ENCODE measurements around the gene IL23R.
A peak's percentile ranks its signal among the peaks of the same experiment; 100 is the strongest.

IL23R gene

DNA sequence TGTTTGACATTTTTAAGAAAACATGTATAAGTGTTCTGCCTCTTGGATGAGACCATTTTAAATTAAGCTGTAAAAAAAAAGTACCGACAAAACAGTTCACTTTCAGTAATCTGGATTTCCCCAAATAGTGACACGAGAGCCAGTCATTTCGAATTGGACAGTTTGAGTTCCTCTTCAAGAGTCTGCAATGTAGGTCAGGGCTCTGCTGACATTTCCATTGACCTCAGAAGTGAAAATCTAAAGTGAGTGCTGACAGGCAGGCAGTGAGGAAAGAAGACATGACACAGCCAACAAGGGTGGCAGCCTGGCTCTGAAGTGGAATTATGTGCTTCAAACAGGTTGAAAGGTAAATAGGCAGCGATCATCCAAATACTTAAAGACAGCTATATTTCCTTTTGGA is at the start of gene IL23R:
TSS of gene IL23R (plus strand) at position 259 of the 400 bp plus-strand sequence. CDS start 1,667 bp downstream, outside the sequence.
- TF ChIP-seq, protein P1, sequence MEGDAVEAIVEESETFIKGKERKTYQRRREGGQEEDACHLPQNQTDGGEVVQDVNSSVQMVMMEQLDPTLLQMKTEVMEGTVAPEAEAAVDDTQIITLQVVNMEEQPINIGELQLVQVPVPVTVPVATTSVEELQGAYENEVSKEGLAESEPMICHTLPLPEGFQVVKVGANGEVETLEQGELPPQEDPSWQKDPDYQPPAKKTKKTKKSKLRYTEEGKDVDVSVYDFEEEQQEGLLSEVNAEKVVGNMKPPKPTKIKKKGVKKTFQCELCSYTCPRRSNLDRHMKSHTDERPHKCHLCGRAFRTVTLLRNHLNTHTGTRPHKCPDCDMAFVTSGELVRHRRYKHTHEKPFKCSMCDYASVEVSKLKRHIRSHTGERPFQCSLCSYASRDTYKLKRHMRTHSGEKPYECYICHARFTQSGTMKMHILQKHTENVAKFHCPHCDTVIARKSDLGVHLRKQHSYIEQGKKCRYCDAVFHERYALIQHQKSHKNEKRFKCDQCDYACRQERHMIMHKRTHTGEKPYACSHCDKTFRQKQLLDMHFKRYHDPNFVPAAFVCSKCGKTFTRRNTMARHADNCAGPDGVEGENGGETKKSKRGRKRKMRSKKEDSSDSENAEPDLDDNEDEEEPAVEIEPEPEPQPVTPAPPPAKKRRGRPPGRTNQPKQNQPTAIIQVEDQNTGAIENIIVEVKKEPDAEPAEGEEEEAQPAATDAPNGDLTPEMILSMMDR (IDR thresholded peaks at IDR 0.05; ENCODE audit: borderline replicate concordance, control extremely low read depth, extremely low read depth, insufficient read depth, missing control alignments), result no peak
- peak; percentile 60 for DNase-seq (ENCODE audit: low spot score)
- in situ Hi-C loops (cut with MboI; ENCODE audit: low sequenced_read_pairs, unreplicated experiment), result no loop called here

DNA sequence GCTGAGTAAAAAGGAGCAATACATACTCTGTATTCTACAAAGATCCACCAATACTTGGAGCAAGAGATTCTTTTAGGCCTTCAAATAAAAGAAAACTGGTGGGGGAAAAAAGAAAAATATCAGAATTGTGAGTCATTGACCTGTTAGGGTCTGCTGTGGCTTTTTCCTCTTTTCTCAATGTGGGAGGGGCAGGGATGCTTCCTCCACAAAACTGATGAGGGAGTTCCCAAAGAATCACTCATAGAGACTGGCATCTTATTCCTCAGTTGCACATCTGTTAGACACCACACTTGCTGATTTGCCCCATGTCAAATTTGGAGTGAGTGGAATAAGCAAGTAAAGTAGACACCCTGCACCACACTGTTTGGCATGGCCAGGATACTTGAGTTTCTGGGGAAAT is 48.1 kb upstream of the IL23R start:
- TF ChIP-seq, protein P1 (IDR thresholded peaks at IDR 0.05; ENCODE audit: borderline replicate concordance, control extremely low read depth, extremely low read depth, insufficient read depth, missing control alignments), result no peak
- no peak for DNase-seq (ENCODE audit: low spot score)
- in situ Hi-C loops (cut with MboI; ENCODE audit: low sequenced_read_pairs, unreplicated experiment), result no loop called here

- no peak for DNase-seq (ENCODE audit: low spot score)
- TF ChIP-seq, protein P1 (IDR thresholded peaks at IDR 0.05; ENCODE audit: borderline replicate concordance, control extremely low read depth, extremely low read depth, insufficient read depth, missing control alignments), result no peak
- in situ Hi-C loops (cut with MboI; ENCODE audit: low sequenced_read_pairs, unreplicated experiment), result no loop called here
Measured at GRCh38 chr1:67118646-67119045, 47.6 kb upstream of the IL23R start.

DNA sequence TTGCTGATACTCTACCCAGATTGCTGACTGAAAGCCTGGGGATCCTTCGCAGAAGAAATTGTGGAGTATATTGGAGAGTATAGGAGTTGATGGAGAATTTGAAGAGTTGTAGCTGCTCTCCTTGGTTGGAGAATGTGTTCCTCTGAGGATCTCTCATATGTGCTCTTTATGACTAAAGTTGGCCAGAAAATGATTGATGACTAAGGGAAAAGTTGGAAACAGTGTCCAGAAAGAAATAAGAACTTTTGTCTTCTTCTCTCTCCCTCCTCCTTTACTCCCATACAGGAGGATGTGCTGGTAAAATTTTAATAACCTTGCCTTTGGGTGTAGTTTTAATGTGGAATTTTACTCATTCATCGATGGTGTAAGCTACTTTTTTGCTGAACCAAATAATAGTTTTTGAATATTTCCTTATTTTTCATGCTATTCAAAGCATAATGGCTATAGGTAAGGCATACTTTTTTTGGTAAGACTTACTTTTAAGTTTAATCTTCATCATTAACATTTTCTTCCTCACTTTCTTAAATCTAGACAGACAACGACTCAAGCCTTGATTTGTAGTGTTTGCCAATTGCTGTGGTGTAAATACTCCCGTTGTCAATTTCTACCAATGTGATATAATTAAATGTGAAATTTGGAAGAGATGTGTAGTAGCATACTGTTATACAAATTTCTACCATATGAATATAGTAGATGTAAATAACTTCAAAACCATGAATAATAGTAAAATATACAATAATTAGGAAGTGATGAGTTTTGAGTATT is 45.2 kb upstream of the IL23R start:
- in situ Hi-C loops (cut with MboI; ENCODE audit: low sequenced_read_pairs, unreplicated experiment), result no loop called here
- TF ChIP-seq, protein P1 (IDR thresholded peaks at IDR 0.05; ENCODE audit: borderline replicate concordance, control extremely low read depth, extremely low read depth, insufficient read depth, missing control alignments), result no peak
- DNase-seq (ENCODE audit: low spot score), result no peak

GRCh38 chr1:67124455-67124854 is 41.8 kb upstream of the IL23R start:
- no peak for DNase-seq (ENCODE audit: low spot score)
- in situ Hi-C loops (cut with MboI; ENCODE audit: low sequenced_read_pairs, unreplicated experiment), result no loop called here
- TF ChIP-seq, protein P1 (IDR thresholded peaks at IDR 0.05; ENCODE audit: borderline replicate concordance, control extremely low read depth, extremely low read depth, insufficient read depth, missing control alignments), result no peak

DNA sequence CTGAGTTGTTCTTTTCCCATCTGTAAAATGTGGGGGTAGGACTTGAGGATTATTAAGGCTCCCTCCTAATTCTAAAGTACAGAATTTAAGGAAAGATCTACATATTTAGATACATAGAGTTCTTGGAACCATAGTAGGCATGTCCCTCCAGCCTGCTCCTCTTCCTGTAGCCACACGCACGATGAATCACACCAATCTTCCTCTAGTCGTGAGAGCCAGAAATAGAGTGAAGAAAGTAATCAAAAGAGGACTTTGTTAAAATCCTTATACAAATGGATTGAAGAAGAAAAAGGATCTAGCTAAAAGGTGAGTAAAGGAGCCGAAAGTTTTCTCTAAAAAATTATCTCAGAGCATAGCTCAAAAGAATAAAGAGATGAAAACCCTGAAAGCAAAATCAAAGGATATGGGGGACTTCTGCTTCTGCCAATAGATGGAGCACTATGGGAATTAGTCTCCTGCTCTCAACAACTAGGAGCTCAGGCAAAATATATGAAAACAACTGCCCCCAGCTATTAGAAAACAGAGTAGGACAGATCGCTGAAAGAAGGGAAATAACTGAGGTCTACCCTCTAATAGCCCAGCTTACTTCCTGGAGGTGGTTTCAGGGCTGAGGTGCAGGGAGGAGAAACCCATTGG is 40.0 kb upstream of the IL23R start:
- DNase-seq (ENCODE audit: low spot score), result no peak
- in situ Hi-C loops (cut with MboI; ENCODE audit: low sequenced_read_pairs, unreplicated experiment), result no loop called here
- TF ChIP-seq, protein P1 (IDR thresholded peaks at IDR 0.05; ENCODE audit: borderline replicate concordance, control extremely low read depth, extremely low read depth, insufficient read depth, missing control alignments), result no peak

Data from GM13976 (cell line).